ENCODE results near the gene RNF44. TPM values are rescaled to one million over a fixed set of nuclear protein-coding genes. Genes with fewer than 3 reads are reported as not detected.

The RNF44 gene
- total RNA-seq, 3 donors from 2014 or later (not counting 1 experiment from before 2014, with no cell fraction given), result 297 to 394 (median 359) TPM

DNA sequence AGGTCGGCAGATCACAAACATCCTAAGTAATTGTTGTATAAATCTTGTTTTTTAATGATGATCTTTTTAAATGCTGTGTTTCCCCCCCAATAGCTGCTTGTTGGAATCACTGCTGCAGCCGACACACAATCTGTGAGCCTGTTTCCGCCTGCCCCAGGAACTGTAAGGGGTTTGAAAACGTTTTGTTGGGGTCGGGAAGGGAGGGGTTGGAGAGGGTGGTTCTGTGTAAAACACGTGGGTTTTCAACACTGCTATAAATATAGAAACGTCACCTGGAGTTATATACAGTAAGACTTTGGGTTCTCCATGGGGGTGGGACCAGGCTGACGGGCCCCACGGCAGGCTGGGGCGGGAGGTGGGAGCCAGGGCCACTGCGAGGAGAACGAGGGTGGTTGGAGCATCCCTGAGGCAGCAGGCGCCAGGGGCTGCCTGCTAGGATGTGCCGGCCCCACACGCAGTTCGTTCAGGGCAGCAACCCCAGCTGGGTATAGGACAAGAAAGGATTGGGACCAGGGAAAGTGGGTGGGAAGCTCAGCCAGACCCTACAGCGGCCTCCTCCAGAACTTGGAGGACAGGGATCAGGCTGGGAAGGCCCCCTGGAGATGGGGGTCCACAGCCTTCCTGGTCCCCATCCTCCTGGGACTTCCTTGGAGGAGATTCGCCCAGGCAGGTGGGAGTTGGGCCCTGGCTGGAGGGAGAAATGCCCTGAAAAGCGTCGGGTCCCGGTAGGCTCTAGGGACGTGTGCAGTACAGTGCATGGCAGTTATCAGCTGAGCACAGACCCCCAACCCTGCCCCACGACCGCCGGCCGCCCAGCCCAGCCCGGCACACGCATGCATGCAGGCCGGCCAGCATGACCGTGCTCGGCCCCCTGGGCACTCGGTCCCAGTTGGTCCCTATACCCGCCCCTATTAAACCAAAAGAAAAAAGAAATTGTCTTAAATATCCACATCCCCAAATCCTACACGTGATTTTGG lies 9.7 kb downstream of the RNF44 start:
- no peaks in the 10 kb centered on the region for H3K27me3 ChIP-seq (ENCODE audit: control insufficient read depth, insufficient read depth, low read length)
- H3K4me3 ChIP-seq (ENCODE audit: low read length), result no peak overlapping the region
- Mint-ChIP-seq H3K9me3 (no peaks in the 10 kb centered on the region), H3K4me3 (peak overlapping the region; percentile 47), H3K27me3 (ENCODE audit: low read depth in 2 of 2) (no peaks in the 10 kb centered on the region), H3K4me1 (peaks cover 18 to 40% of the 10 kb centered on the region in 2 donors), H3K36me3 (no peaks in the 10 kb centered on the region), H3K27ac (peak overlapping the region in 1 of 2 donors; percentile 57)
- no peak overlapping the region for H3K27ac ChIP-seq (ENCODE audit: low read length)
- TF ChIP-seq, protein P1, sequence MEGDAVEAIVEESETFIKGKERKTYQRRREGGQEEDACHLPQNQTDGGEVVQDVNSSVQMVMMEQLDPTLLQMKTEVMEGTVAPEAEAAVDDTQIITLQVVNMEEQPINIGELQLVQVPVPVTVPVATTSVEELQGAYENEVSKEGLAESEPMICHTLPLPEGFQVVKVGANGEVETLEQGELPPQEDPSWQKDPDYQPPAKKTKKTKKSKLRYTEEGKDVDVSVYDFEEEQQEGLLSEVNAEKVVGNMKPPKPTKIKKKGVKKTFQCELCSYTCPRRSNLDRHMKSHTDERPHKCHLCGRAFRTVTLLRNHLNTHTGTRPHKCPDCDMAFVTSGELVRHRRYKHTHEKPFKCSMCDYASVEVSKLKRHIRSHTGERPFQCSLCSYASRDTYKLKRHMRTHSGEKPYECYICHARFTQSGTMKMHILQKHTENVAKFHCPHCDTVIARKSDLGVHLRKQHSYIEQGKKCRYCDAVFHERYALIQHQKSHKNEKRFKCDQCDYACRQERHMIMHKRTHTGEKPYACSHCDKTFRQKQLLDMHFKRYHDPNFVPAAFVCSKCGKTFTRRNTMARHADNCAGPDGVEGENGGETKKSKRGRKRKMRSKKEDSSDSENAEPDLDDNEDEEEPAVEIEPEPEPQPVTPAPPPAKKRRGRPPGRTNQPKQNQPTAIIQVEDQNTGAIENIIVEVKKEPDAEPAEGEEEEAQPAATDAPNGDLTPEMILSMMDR (IDR thresholded peaks at IDR 0.05), result no peak
- DNase-seq (peak in 1 of 2 donors; percentile 39), ATAC-seq (no peak)
- H3K36me3 ChIP-seq (ENCODE audit: control insufficient read depth, insufficient read depth, low read length), result peaks cover 52% of the 10 kb centered on the region
- intact Hi-C loops (cut with micrococcal nuclease), result no loop called here
- no peaks in the 10 kb centered on the region for H3K9me3 ChIP-seq (ENCODE audit: control insufficient read depth, insufficient read depth, low read length)
- peaks cover 41% of the 10 kb centered on the region for H3K4me1 ChIP-seq (ENCODE audit: control insufficient read depth, insufficient read depth, low read length)
- 86% methylated on average over 33 of the region's 34 CpGs for WGBS (ENCODE audit: insufficient coverage)

DNA sequence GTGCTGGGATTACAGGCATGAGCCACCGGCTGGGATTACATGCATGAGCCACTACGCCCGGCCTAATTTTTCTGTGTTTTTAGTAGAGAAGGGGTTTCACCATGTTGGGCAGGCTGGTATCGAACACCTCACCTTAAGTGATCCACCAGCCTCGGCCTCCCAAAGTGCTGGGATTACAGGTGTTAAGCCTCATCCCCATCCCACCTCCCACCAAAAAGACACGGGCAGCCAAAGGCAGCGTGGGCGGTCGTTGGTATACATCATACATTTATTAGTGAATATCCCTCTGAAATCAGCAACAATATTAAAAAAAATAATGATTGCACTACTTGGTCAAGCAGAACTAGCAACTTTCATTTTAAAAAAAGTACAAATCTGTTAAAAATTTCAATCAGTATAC lies 10.7 kb downstream of the RNF44 start:
- 93% methylated on average over 9 of the region's 9 CpGs for WGBS (ENCODE audit: insufficient coverage)
- ATAC-seq (no peak), DNase-seq (no peak)
- Histone ChIP-seq H3K9me3 (ENCODE audit: control insufficient read depth, insufficient read depth, low read length) (no peaks in the 10 kb centered on the region), H3K4me3 (ENCODE audit: low read length) (no peak overlapping the region), H3K27me3 (ENCODE audit: control insufficient read depth, insufficient read depth, low read length) (no peaks in the 10 kb centered on the region), H3K4me1 (ENCODE audit: control insufficient read depth, insufficient read depth, low read length) (peaks cover 30% of the 10 kb centered on the region), H3K36me3 (ENCODE audit: control insufficient read depth, insufficient read depth, low read length) (peaks cover 44% of the 10 kb centered on the region), H3K27ac (ENCODE audit: low read length) (no peak overlapping the region)
- Mint-ChIP-seq H3K4me3 (no peak overlapping the region), H3K4me1 (peaks cover 18 to 40% of the 10 kb centered on the region in 2 donors), H3K36me3 (no peaks in the 10 kb centered on the region), H3K27ac (no peak overlapping the region), H3K27me3 (ENCODE audit: low read depth in 2 of 2) (no peaks in the 10 kb centered on the region), H3K9me3 (no peaks in the 10 kb centered on the region)
- intact Hi-C loops (cut with micrococcal nuclease), result no loop called here
- TF ChIP-seq, protein P1 (IDR thresholded peaks at IDR 0.05), result no peak

DNA sequence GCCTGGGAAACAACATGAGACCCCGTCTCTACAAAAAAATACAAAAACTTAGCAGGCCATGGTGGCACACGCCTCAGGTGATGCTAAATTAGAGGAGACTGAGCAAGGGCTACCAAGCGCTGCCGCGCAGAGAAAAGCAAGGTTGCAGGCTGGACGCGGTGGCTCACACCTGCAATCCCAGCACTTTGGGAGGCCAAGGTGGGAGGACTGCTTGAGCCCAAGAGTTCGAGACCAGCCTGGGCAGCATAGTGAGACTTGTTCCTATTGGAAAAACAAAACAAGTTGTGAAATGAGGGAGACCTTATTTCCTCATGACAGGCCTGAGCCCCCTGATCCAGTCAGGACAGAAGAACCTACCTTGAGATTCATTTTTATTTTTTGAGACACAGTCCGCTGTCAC lies 11.5 kb downstream of the RNF44 start:
- Mint-ChIP-seq H3K4me3 (no peak overlapping the region), H3K27ac (peak overlapping the region; percentile 48 to 53), H3K4me1 (peaks cover 16 to 36% of the 10 kb centered on the region in 2 donors), H3K27me3 (ENCODE audit: low read depth in 2 of 2) (no peaks in the 10 kb centered on the region), H3K36me3 (no peaks in the 10 kb centered on the region), H3K9me3 (no peaks in the 10 kb centered on the region)
- Histone ChIP-seq H3K4me3 (ENCODE audit: low read length) (no peak overlapping the region), H3K27ac (ENCODE audit: low read length) (no peak overlapping the region), H3K36me3 (ENCODE audit: control insufficient read depth, insufficient read depth, low read length) (peaks cover 36% of the 10 kb centered on the region), H3K27me3 (ENCODE audit: control insufficient read depth, insufficient read depth, low read length) (no peaks in the 10 kb centered on the region), H3K4me1 (ENCODE audit: control insufficient read depth, insufficient read depth, low read length) (peaks cover 22% of the 10 kb centered on the region), H3K9me3 (ENCODE audit: control insufficient read depth, insufficient read depth, low read length) (no peaks in the 10 kb centered on the region)
- DNase-seq (no peak), ATAC-seq (no peak)
- 96% methylated on average over 9 of the region's 9 CpGs for WGBS (ENCODE audit: insufficient coverage)
- TF ChIP-seq, protein P1 (IDR thresholded peaks at IDR 0.05), result no peak
- intact Hi-C loops (cut with micrococcal nuclease), result no loop called here

Measured in natural killer cell (primary cell).